IMR-90 (cell line): Measurements from ENCODE around the gene PPFIBP2. TPM values are rescaled to one million over a fixed set of nuclear protein-coding genes. Genes with fewer than 3 reads are reported as not detected.

Experiments
- ATAC-seq: fragments of 200-7000 bp; cut with Tn5 transposase; 2 replicates; pipeline ENCODE4 v1.9.1; 2020; ENCODE audit warnings: low read depth, mild to moderate bottlenecking, moderate library complexity
- BruUV-seq: library from RNA; stranded (reverse); fragments of 400-500 nt; replicated peaks from 2 replicates; lab custom pipeline; 2021; lab: Mats Ljungman, UMichigan
- CTCF ChIA-PET: fragments of 300-600 bp; formaldehyde crosslinking; extraction: SDS; loops from one replicate; lab custom pipeline; 2021; ENCODE audit warnings: antibody characterized with exemption; lab: Yijun Ruan, JAX
- POLR2A ChIA-PET: fragments of 300-600 bp; sonication (Branson Sonifier 250); formaldehyde crosslinking; loops from one replicate; lab custom pipeline; 2022; ENCODE audit warnings: antibody characterized with exemption; ENCODE audit not compliant: unreplicated experiment; lab: Charles Lee
- DNase-seq: peaks from one replicate; pipeline ENCODE4 v3.0.0; 2013
- H2AFZ ChIP-seq: replicated peaks from 2 replicates; pipeline ENCODE3; 2013; ENCODE audit warnings: low read length, mild to moderate bottlenecking; ENCODE audit not compliant: poor library complexity
- H2AK5ac ChIP-seq: 2 replicates; pipeline ENCODE4 v1.6.1; 2013; ENCODE audit warnings: low read depth, low read length, inconsistent platforms
- H2AK9ac ChIP-seq: replicated peaks from 2 replicates; pipeline ENCODE3; 2013; ENCODE audit warnings: mild to moderate bottlenecking, low read depth, low read length, moderate library complexity; ENCODE audit not compliant: poor library complexity
- H2BK120ac ChIP-seq: 2 replicates; pipeline ENCODE4 v1.6.1; 2013; ENCODE audit warnings: low read depth, low read length, inconsistent platforms
- H2BK15ac ChIP-seq: 3 replicates; pipeline ENCODE4 v1.6.1; 2013; ENCODE audit warnings: low read depth, low read length, inconsistent platforms
- H2BK20ac ChIP-seq: 2 replicates; pipeline ENCODE4 v1.6.1; 2013; ENCODE audit warnings: low read depth, mild to moderate bottlenecking, inconsistent platforms, low read length, moderate library complexity
- H2BK5ac ChIP-seq: 2 replicates; pipeline ENCODE4 v1.6.1; 2013; ENCODE audit warnings: mild to moderate bottlenecking, low read depth, low read length, inconsistent platforms; ENCODE audit not compliant: poor library complexity, severe bottlenecking
- H3K14ac ChIP-seq: replicated peaks from 2 replicates; pipeline ENCODE4 v1.6.1; 2013; ENCODE audit warnings: low read depth, low read length, inconsistent platforms
- H3K18ac ChIP-seq: 2 replicates; pipeline ENCODE4 v1.6.1; 2013; ENCODE audit warnings: low read depth, low read length, control low read depth
- H3K23ac ChIP-seq: 2 replicates; pipeline ENCODE4 v1.6.1; 2013; ENCODE audit warnings: low read depth, low read length, inconsistent platforms
- H3K27ac ChIP-seq: 2 replicates; pipeline ENCODE4 v1.5.1; 2013; ENCODE audit warnings: mild to moderate bottlenecking, control low read depth, low read length; ENCODE audit not compliant: insufficient read depth
- H3K27me3 ChIP-seq: 2 replicates; pipeline ENCODE4 v1.6.1; 2013; ENCODE audit warnings: low read length; ENCODE audit not compliant: control insufficient read depth, insufficient read depth
- H3K36me3 ChIP-seq: 2 replicates; pipeline ENCODE4 v1.6.1; 2013; ENCODE audit warnings: low read length, mixed read lengths; ENCODE audit not compliant: control insufficient read depth, insufficient read depth
- H3K4ac ChIP-seq: 2 replicates; pipeline ENCODE4 v1.6.1; 2013; ENCODE audit warnings: low read depth, low read length, inconsistent platforms
- H3K4me1 ChIP-seq: 2 replicates; pipeline ENCODE4 v1.6.1; 2013; ENCODE audit warnings: low read length, mixed read lengths; ENCODE audit not compliant: control insufficient read depth, insufficient read depth
- H3K4me2 ChIP-seq: 2 replicates; pipeline ENCODE4 v1.6.1; 2013; ENCODE audit warnings: low read depth, mild to moderate bottlenecking, control low read depth, low read length, moderate library complexity
- H3K4me3 ChIP-seq: 2 replicates; pipeline ENCODE4 v1.5.1; 2013; ENCODE audit warnings: low read depth, mild to moderate bottlenecking, control low read depth, low read length, moderate library complexity; ENCODE audit not compliant: insufficient read depth
- H3K56ac ChIP-seq: 2 replicates; pipeline ENCODE4 v1.6.1; 2013; ENCODE audit warnings: low read length, inconsistent platforms; ENCODE audit not compliant: insufficient read depth; ENCODE audit errors: extremely low read depth
- H3K79me1 ChIP-seq, 2 experiments: 2 replicates each; pipeline ENCODE4 v1.6.1; 2013; ENCODE audit warnings: low read length in 2 of 2, inconsistent platforms in 1 of 2, low read depth in 1 of 2
- H3K9ac ChIP-seq: 2 replicates; pipeline ENCODE4 v1.6.1; 2013; ENCODE audit warnings: low read depth, low read length, control low read depth
- H3K9me1 ChIP-seq: 2 replicates; pipeline ENCODE4 v1.6.1; 2013; ENCODE audit warnings: low read length, inconsistent platforms; ENCODE audit not compliant: insufficient read depth
- H3K9me3 ChIP-seq: 2 replicates; pipeline ENCODE4 v1.6.1; 2013; ENCODE audit warnings: low read length; ENCODE audit not compliant: control insufficient read depth, insufficient read depth
- H4K20me1 ChIP-seq: 2 replicates; pipeline ENCODE4 v1.6.1; 2013; ENCODE audit warnings: low read length, inconsistent platforms; ENCODE audit not compliant: insufficient read depth
- H4K5ac ChIP-seq: 2 replicates; pipeline ENCODE4 v1.6.1; 2013; ENCODE audit warnings: mild to moderate bottlenecking, low read depth, low read length, control low read depth
- H4K8ac ChIP-seq, 2 experiments: 2 replicates each; pipeline ENCODE4 v1.6.1; 2013; ENCODE audit warnings: low read depth in 2 of 2, low read length in 2 of 2, control low read depth in 1 of 2, inconsistent platforms in 1 of 2
- H4K91ac ChIP-seq: 2 replicates; pipeline ENCODE4 v1.6.1; 2013; ENCODE audit warnings: low read depth, low read length, inconsistent platforms; ENCODE audit not compliant: insufficient read depth
- BHLHE40 ChIP-seq: fragments of 150-350 bp; IDR thresholded peaks from 2 replicates; pipeline ENCODE4 v1.6.1; 2016; ENCODE audit warnings: mild to moderate bottlenecking, low read depth, low read length
- CEBPB ChIP-seq: IDR thresholded peaks from 2 replicates; pipeline ENCODE4 v1.6.1; 2012; ENCODE audit warnings: low read depth, low read length, improper control_type of control experiment
- CHD1 ChIP-seq: IDR thresholded peaks from 2 replicates; pipeline ENCODE4 v1.6.1; 2012; ENCODE audit warnings: low read depth, low read length, improper control_type of control experiment
- ELK1 ChIP-seq: fragments of 150-350 bp; IDR thresholded peaks from 2 replicates; pipeline ENCODE4 v1.6.1; 2016; ENCODE audit warnings: low read depth, mild to moderate bottlenecking, low read length, moderate library complexity, borderline replicate concordance
- FOS ChIP-seq: fragments of 150-350 bp; IDR thresholded peaks from 2 replicates; pipeline ENCODE4 v1.6.1; 2016; ENCODE audit warnings: low read depth, low read length
- MAZ ChIP-seq: IDR thresholded peaks from 2 replicates; pipeline ENCODE4 v1.6.1; 2012; ENCODE audit warnings: low read depth, mild to moderate bottlenecking, low read length, improper control_type of control experiment, moderate library complexity, borderline replicate concordance
- POLR2A ChIP-seq: IDR thresholded peaks from 2 replicates; pipeline ENCODE4 v1.6.1; 2012; ENCODE audit warnings: mild to moderate bottlenecking, low read depth, low read length
- RAD21 ChIP-seq: IDR thresholded peaks from 2 replicates; pipeline ENCODE4 v1.6.1; 2012; ENCODE audit warnings: low read length, improper control_type of control experiment
- RCOR1 ChIP-seq: IDR thresholded peaks from 2 replicates; pipeline ENCODE4 v1.6.1; 2012; ENCODE audit warnings: mild to moderate bottlenecking, low read length, improper control_type of control experiment; ENCODE audit not compliant: insufficient replicate concordance
- RFX5 ChIP-seq: IDR thresholded peaks from 2 replicates; pipeline ENCODE4 v1.8.0; 2012; ENCODE audit warnings: low read depth, mild to moderate bottlenecking, low read length, moderate library complexity
- SMC3 ChIP-seq: fragments of 150-350 bp; IDR thresholded peaks from 2 replicates; pipeline ENCODE4 v1.6.1; 2016; ENCODE audit warnings: low read depth, mild to moderate bottlenecking, antibody characterized with exemption, low read length, moderate library complexity
- WGBS, 2 experiments: methylation state at CpG; one replicate each; pipeline versions ENCODE4 v1.1.5 to v1.1.7; 2013; ENCODE audit warnings: missing lambda C conversion rate in 2 of 2; ENCODE audit not compliant: insufficient read length in 1 of 2; ENCODE audit errors: extremely low coverage in 2 of 2; 5-methylcytosine and 5-hydroxymethylcytosine counted together
- dilution Hi-C: fragments of 300-500 bp; cut with HindIII; formaldehyde crosslinking; loops from one replicate; pipeline ENCODE4 v1.14.3; 2018; ENCODE audit warnings: low sequenced_read_pairs; ENCODE audit not compliant: unreplicated experiment
- in situ Hi-C: fragments of 300-500 bp; cut with MboI; formaldehyde crosslinking; loops from 3 replicates; pipeline ENCODE4 v1.14.3; 2019; ENCODE audit warnings: low sequenced_read_pairs, inconsistent platforms, mixed read lengths
- intact Hi-C: fragments of 100-400 bp; cut with micrococcal nuclease; formaldehyde crosslinking; loops from 2 replicates; pipeline ENCODE4 v1.10.0; 2022
- polyA plus RNA-seq, 3 experiments: library from polyadenylated mRNA; depleted of rRNA; stranded (reverse); fragments of >200 nt; gene quantifications; 2 replicates each; pipeline ENCODE4 v1.2.3, GENCODE V29; 2012; ENCODE audit warnings: low replicate concordance in 1 of 3
- total RNA-seq: library from RNA; depleted of rRNA; stranded (reverse); fragments of >200 nt; gene quantifications from 2 replicates; pipeline ENCODE4 v1.2.3, GENCODE V29; 2012
- TF ChIP-seq, protein P1 (sequence below): fragments of 150-350 bp; IDR thresholded peaks from 2 replicates; pipeline ENCODE4 v1.6.1; 2017; ENCODE audit warnings: mild to moderate bottlenecking, antibody characterized with exemption, low read length, low read depth

Gene PPFIBP2
- total and polyA plus RNA-seq, 2 of the 4 experiments (the other 2 are of a cell fraction): 6.0 to 11.8 TPM

DNA sequence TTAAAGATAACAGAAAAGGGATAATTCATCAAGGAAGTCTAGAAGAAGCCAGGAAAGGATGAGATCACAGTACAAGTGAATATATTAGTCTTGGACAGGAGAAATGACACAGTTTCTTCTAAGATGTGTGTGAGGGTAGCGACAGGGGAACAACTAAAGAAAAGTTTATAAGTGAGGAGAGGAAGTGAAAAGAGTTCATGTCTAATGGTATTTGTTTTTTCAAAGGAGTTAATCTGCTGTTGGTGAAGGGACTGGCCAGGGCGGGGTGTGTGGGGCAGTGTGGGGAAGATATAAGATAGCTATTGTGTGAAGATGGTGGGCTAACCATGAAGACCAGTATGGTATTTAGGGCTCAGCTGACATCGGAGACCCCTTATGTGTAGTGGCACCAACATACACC is 7.6 kb upstream of the PPFIBP2 start:
- Histone ChIP-seq H3K14ac (no peak overlapping the region), H2BK120ac (no peak overlapping the region), H2AK5ac (no peak overlapping the region), H3K56ac (no peak overlapping the region), H3K9ac (no peak overlapping the region), H4K5ac (no peak overlapping the region), H3K4me3 (no peak overlapping the region), H3K18ac (no peak overlapping the region), H4K91ac (no peak overlapping the region), H4K8ac (no peak overlapping the region), H2AFZ (no peak overlapping the region), H3K79me1 (no peaks in the 10 kb centered on the region), H4K20me1 (no peaks in the 10 kb centered on the region), H2AK9ac (no peak overlapping the region), H2BK20ac (no peak overlapping the region), H3K4me1 (no peaks in the 10 kb centered on the region), H2BK15ac (no peak overlapping the region), H3K9me3 (no peaks in the 10 kb centered on the region), H3K23ac (no peak overlapping the region), H3K4ac (no peak overlapping the region), H2BK5ac (no peak overlapping the region), H3K4me2 (no peak overlapping the region), H3K27ac (no peak overlapping the region), H3K36me3 (no peaks in the 10 kb centered on the region), H3K27me3 (no peaks in the 10 kb centered on the region; the same call in 1 of the 2 replicates), H3K9me1 (no peaks in the 10 kb centered on the region)
- TF ChIP-seq RCOR1 (no peak), MAZ (no peak), POLR2A (no peak), CEBPB (no peak), SMC3 (no peak), RFX5 (no peak), CHD1 (no peak), FOS (no peak), RAD21 (no peak), BHLHE40 (no peak), ELK1 (no peak)
- TF ChIP-seq, protein P1, sequence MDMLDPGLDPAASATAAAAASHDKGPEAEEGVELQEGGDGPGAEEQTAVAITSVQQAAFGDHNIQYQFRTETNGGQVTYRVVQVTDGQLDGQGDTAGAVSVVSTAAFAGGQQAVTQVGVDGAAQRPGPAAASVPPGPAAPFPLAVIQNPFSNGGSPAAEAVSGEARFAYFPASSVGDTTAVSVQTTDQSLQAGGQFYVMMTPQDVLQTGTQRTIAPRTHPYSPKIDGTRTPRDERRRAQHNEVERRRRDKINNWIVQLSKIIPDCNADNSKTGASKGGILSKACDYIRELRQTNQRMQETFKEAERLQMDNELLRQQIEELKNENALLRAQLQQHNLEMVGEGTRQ: no peak
- dilution Hi-C loops (no loop called here), in situ Hi-C loops (no loop called here), intact Hi-C loops (no loop called here)
- ChIA-PET CTCF (no interaction called here), POLR2A (no interaction called here)
- BruUV-seq: no TSS peak
- 90% methylated on average over 1 of the region's 3 CpGs; no CpG with 5 or more reads in 1 of the 2 experiments for WGBS, 2 experiments
- DNase-seq (no peak), ATAC-seq (no peak)
